Upper lobe of left lung (tissue), 4 donors: ENCODE data around the gene ZIC4.

ENCODE experiments used
- CTCF ChIP-seq, 6 experiments: fragments of 450-650 bp in 4 of 6; fragments of 200-600 bp in 2 of 6; sonication (generic) in 2 of 6; IDR thresholded peaks; one replicate each; pipeline ENCODE4 v1.5.1; 2016 to 2019; ENCODE audit warnings: antibody characterized with exemption in 6 of 6
- EP300 ChIP-seq, 4 donors: sonication (generic); formaldehyde crosslinking; IDR thresholded peaks; one replicate each; pipeline ENCODE4 v1.5.1; 2017; ENCODE audit warnings: antibody characterized with exemption in 4 of 4, control low read depth in 2 of 4
- POLR2A ChIP-seq, 4 donors: fragments of 450-650 bp; IDR thresholded peaks; one replicate each; pipeline ENCODE4 v1.5.1; 2016 to 2017; ENCODE audit warnings: antibody characterized with exemption in 4 of 4, mild to moderate bottlenecking in 2 of 4

GRCh38 chr3:147422196-147422595 is 15.9 kb upstream of the ZIC4 start:
- TF ChIP-seq CTCF (IDR thresholded peaks at IDR 0.05), result no peak
- TF ChIP-seq EP300 (IDR thresholded peaks at IDR 0.05), result no peak
- TF ChIP-seq POLR2A (IDR thresholded peaks at IDR 0.05), result no peak
